ENCODE measurements around the gene PLXNB2.

Gene PLXNB2

GRCh38 chr22:50299785-50300619 lies 7.4 kb downstream of the PLXNB2 start:
- no peaks in the 10 kb centered on the region for H3K9me3 Mint-ChIP-seq
- no peak overlapping the region for H3K4me3 Mint-ChIP-seq
- no peak overlapping the region for H3K27ac Mint-ChIP-seq
- H3K27me3 Mint-ChIP-seq: peaks cover 4% of the 10 kb centered on the region
- no peaks in the 10 kb centered on the region for H3K36me3 Mint-ChIP-seq (ENCODE audit: low read depth)
- peaks cover 7% of the 10 kb centered on the region for H3K4me1 Mint-ChIP-seq (ENCODE audit: low read depth)

GRCh38 chr22:50298937-50299784 lies 8.3 kb downstream of the PLXNB2 start:
- Mint-ChIP-seq H3K4me3 (no peak overlapping the region), H3K36me3 (ENCODE audit: low read depth) (no peaks in the 10 kb centered on the region), H3K4me1 (ENCODE audit: low read depth) (peaks cover 5% of the 10 kb centered on the region), H3K27me3 (peaks cover 4% of the 10 kb centered on the region), H3K27ac (no peak overlapping the region), H3K9me3 (no peaks in the 10 kb centered on the region)

- Mint-ChIP-seq H3K4me1 (ENCODE audit: low read depth) (peaks cover 3% of the 10 kb centered on the region), H3K36me3 (ENCODE audit: low read depth) (no peaks in the 10 kb centered on the region), H3K27me3 (peaks cover 4% of the 10 kb centered on the region), H3K9me3 (no peaks in the 10 kb centered on the region), H3K27ac (no peak overlapping the region), H3K4me3 (no peak overlapping the region)
Observed at GRCh38 chr22:50298266-50298637, 9.2 kb downstream of the PLXNB2 start.

- Mint-ChIP-seq H3K9me3 (no peaks in the 10 kb centered on the region), H3K27me3 (peaks cover 6% of the 10 kb centered on the region), H3K4me1 (ENCODE audit: low read depth) (peaks cover 7% of the 10 kb centered on the region), H3K27ac (no peak overlapping the region), H3K4me3 (no peak overlapping the region), H3K36me3 (ENCODE audit: low read depth) (no peaks in the 10 kb centered on the region)
Observed at GRCh38 chr22:50297510-50298265, 9.8 kb downstream of the PLXNB2 start.

GRCh38 chr22:50296658-50297490 lies 10.6 kb downstream of the PLXNB2 start:
- Mint-ChIP-seq H3K36me3 (ENCODE audit: low read depth) (no peaks in the 10 kb centered on the region), H3K9me3 (no peaks in the 10 kb centered on the region), H3K4me3 (no peak overlapping the region), H3K27me3 (peaks cover 9% of the 10 kb centered on the region), H3K4me1 (ENCODE audit: low read depth) (peaks cover 14% of the 10 kb centered on the region), H3K27ac (no peak overlapping the region)

GRCh38 chr22:50294319-50294656 lies 13.2 kb downstream of the PLXNB2 start:
- Mint-ChIP-seq H3K36me3 (ENCODE audit: low read depth) (no peaks in the 10 kb centered on the region), H3K27me3 (peaks cover 9% of the 10 kb centered on the region), H3K4me1 (ENCODE audit: low read depth) (peaks cover 18% of the 10 kb centered on the region), H3K27ac (no peak overlapping the region), H3K4me3 (peak overlapping the region; percentile 20), H3K9me3 (no peaks in the 10 kb centered on the region)

- H3K4me3 Mint-ChIP-seq: peak overlapping the region; percentile 60
- H3K36me3 Mint-ChIP-seq (ENCODE audit: low read depth): no peaks in the 10 kb centered on the region
- H3K27me3 Mint-ChIP-seq: peaks cover 9% of the 10 kb centered on the region
- peak overlapping the region; percentile 21 for H3K27ac Mint-ChIP-seq
- peaks cover 18% of the 10 kb centered on the region for H3K4me1 Mint-ChIP-seq (ENCODE audit: low read depth)
- H3K9me3 Mint-ChIP-seq: no peaks in the 10 kb centered on the region
Observed at GRCh38 chr22:50293441-50294318, 13.8 kb downstream of the PLXNB2 start.

- H3K4me1 Mint-ChIP-seq (ENCODE audit: low read depth): peaks cover 18% of the 10 kb centered on the region
- H3K36me3 Mint-ChIP-seq (ENCODE audit: low read depth): no peaks in the 10 kb centered on the region
- peaks cover 9% of the 10 kb centered on the region for H3K27me3 Mint-ChIP-seq
- peak overlapping the region; percentile 73 for H3K4me3 Mint-ChIP-seq
- H3K27ac Mint-ChIP-seq: peak overlapping the region; percentile 65
- H3K9me3 Mint-ChIP-seq: no peaks in the 10 kb centered on the region
Observed at GRCh38 chr22:50292643-50293440, 14.6 kb downstream of the PLXNB2 start.

GRCh38 chr22:50289942-50290630 lies 17.4 kb downstream of the PLXNB2 start:
- no peaks in the 10 kb centered on the region for H3K36me3 Mint-ChIP-seq (ENCODE audit: low read depth)
- H3K9me3 Mint-ChIP-seq: no peaks in the 10 kb centered on the region
- H3K27me3 Mint-ChIP-seq: peaks cover 6% of the 10 kb centered on the region
- no peak overlapping the region for H3K27ac Mint-ChIP-seq
- H3K4me1 Mint-ChIP-seq (ENCODE audit: low read depth): peaks cover 15% of the 10 kb centered on the region
- no peak overlapping the region for H3K4me3 Mint-ChIP-seq

GRCh38 chr22:50289151-50289941 lies 18.1 kb downstream of the PLXNB2 start:
- no peak overlapping the region for H3K27ac Mint-ChIP-seq
- no peak overlapping the region for H3K4me3 Mint-ChIP-seq
- H3K9me3 Mint-ChIP-seq: no peaks in the 10 kb centered on the region
- peaks cover 15% of the 10 kb centered on the region for H3K4me1 Mint-ChIP-seq (ENCODE audit: low read depth)
- no peaks in the 10 kb centered on the region for H3K36me3 Mint-ChIP-seq (ENCODE audit: low read depth)
- H3K27me3 Mint-ChIP-seq: peaks cover 6% of the 10 kb centered on the region

- no peak overlapping the region for H3K27ac Mint-ChIP-seq
- peaks cover 4% of the 10 kb centered on the region for H3K27me3 Mint-ChIP-seq
- H3K36me3 Mint-ChIP-seq (ENCODE audit: low read depth): no peaks in the 10 kb centered on the region
- no peak overlapping the region for H3K4me3 Mint-ChIP-seq
- H3K9me3 Mint-ChIP-seq: no peaks in the 10 kb centered on the region
- H3K4me1 Mint-ChIP-seq (ENCODE audit: low read depth): peaks cover 12% of the 10 kb centered on the region
Observed at GRCh38 chr22:50287731-50288130, 19.7 kb downstream of the PLXNB2 start.
